Trophoblast cell (in vitro differentiated cells and primary cell): ENCODE measurements around the gene NSUN4.
A peak's percentile ranks its signal among the peaks of the same experiment; 100 is the strongest.
"Not testable (repeated sequence)": the region's sequence is repeated elsewhere in the genome, so short reads cannot be mapped to it uniquely, and the experiment has no call there.

Experiments used
- DNase-seq, 2 donors: peaks; one replicate each; pipeline ENCODE4 v3.0.0-alpha.2; 2016
- H2AFZ ChIP-seq: 2 replicates; pipeline ENCODE4 v1.6.1; 2013; ENCODE audit warnings: low read length, moderate library complexity, mild to moderate bottlenecking; ENCODE audit not compliant: insufficient read depth, poor library complexity
- H2AK5ac ChIP-seq: 2 replicates; pipeline ENCODE4 v1.6.1; 2013; ENCODE audit warnings: mild to moderate bottlenecking, low read length
- H2BK120ac ChIP-seq: 2 replicates; pipeline ENCODE4 v1.6.1; 2013; ENCODE audit warnings: low read length, mild to moderate bottlenecking, moderate library complexity; ENCODE audit not compliant: insufficient read depth, poor library complexity
- H2BK12ac ChIP-seq: 2 replicates; pipeline ENCODE4 v1.6.1; 2013; ENCODE audit warnings: mild to moderate bottlenecking, low read length, moderate library complexity
- H2BK5ac ChIP-seq: 2 replicates; pipeline ENCODE4 v1.6.1; 2013; ENCODE audit warnings: low read length, low read depth, moderate library complexity, mild to moderate bottlenecking; ENCODE audit not compliant: poor library complexity
- H3K14ac ChIP-seq: 2 replicates; pipeline ENCODE4 v1.6.1; 2013; ENCODE audit warnings: mild to moderate bottlenecking, low read length
- H3K18ac ChIP-seq: 2 replicates; pipeline ENCODE4 v1.6.1; 2013; ENCODE audit warnings: mild to moderate bottlenecking, low read length
- H3K23ac ChIP-seq: 2 replicates; pipeline ENCODE4 v1.6.1; 2013; ENCODE audit warnings: low read length
- H3K27ac ChIP-seq: 2 replicates; pipeline ENCODE4 v1.5.1; 2013; ENCODE audit warnings: low read depth, mild to moderate bottlenecking, inconsistent platforms, low read length, moderate library complexity
- H3K27me3 ChIP-seq: 2 replicates; pipeline ENCODE4 v1.6.1; 2013; ENCODE audit warnings: inconsistent platforms, mild to moderate bottlenecking, low read length, moderate library complexity; ENCODE audit not compliant: insufficient read depth
- H3K36me3 ChIP-seq, 2 experiments: 1 replicate in 1 of 2; 2 replicates in 1 of 2; pipeline ENCODE4 v1.6.1; 2013; ENCODE audit warnings: low read length in 2 of 2, mild to moderate bottlenecking in 2 of 2, moderate library complexity in 1 of 2; ENCODE audit not compliant: insufficient read depth in 2 of 2, control insufficient read depth in 1 of 2
- H3K4ac ChIP-seq: 2 replicates; pipeline ENCODE4 v1.6.1; 2013; ENCODE audit warnings: low read depth, mild to moderate bottlenecking, low read length, moderate library complexity
- H3K4me1 ChIP-seq, 2 experiments: 1 replicate in 1 of 2; 2 replicates in 1 of 2; pipeline ENCODE4 v1.6.1; 2013; ENCODE audit warnings: low read length in 2 of 2, mild to moderate bottlenecking in 2 of 2, moderate library complexity in 1 of 2; ENCODE audit not compliant: insufficient read depth in 2 of 2, control insufficient read depth in 1 of 2
- H3K4me2 ChIP-seq: 2 replicates; pipeline ENCODE4 v1.6.1; 2013; ENCODE audit warnings: inconsistent platforms, mild to moderate bottlenecking, low read length, moderate library complexity
- H3K4me3 ChIP-seq: 2 replicates; pipeline ENCODE4 v1.5.1; 2013; ENCODE audit warnings: mild to moderate bottlenecking, low read depth, low read length, inconsistent platforms
- H3K79me1 ChIP-seq: one replicate; pipeline ENCODE4 v1.6.1; 2013; ENCODE audit warnings: low read length
- H3K79me2 ChIP-seq: 2 replicates; pipeline ENCODE4 v1.6.1; 2013; ENCODE audit warnings: low read length, mild to moderate bottlenecking; ENCODE audit not compliant: control insufficient read depth, insufficient read depth, poor library complexity
- H3K9ac ChIP-seq: 2 replicates; pipeline ENCODE4 v1.6.1; 2013; ENCODE audit warnings: mild to moderate bottlenecking, low read length
- H3K9me3 ChIP-seq: 2 replicates; pipeline ENCODE4 v1.6.1; 2013; ENCODE audit warnings: low read depth, mild to moderate bottlenecking, control low read depth, inconsistent platforms, low read length; ENCODE audit not compliant: insufficient read depth
- H4K12ac ChIP-seq: 2 replicates; pipeline ENCODE4 v1.6.1; 2013; ENCODE audit warnings: low read depth, mild to moderate bottlenecking, low read length, moderate library complexity
- H4K8ac ChIP-seq: 2 replicates; pipeline ENCODE4 v1.6.1; 2013; ENCODE audit warnings: low read depth, mild to moderate bottlenecking, low read length, moderate library complexity
- H4K91ac ChIP-seq: one replicate; pipeline ENCODE4 v1.6.1; 2013; ENCODE audit warnings: low read depth, mild to moderate bottlenecking, low read length, moderate library complexity
- WGBS: extraction: QIAGEN DNeasy Blood & Tissue Kit; methylation state at CpG from one replicate; pipeline ENCODE4 v1.1.7; 2013; ENCODE audit warnings: missing lambda C conversion rate; ENCODE audit not compliant: insufficient read length, insufficient coverage; ENCODE audit errors: extremely low coverage; 5-methylcytosine and 5-hydroxymethylcytosine counted together

The NSUN4 gene

DNA sequence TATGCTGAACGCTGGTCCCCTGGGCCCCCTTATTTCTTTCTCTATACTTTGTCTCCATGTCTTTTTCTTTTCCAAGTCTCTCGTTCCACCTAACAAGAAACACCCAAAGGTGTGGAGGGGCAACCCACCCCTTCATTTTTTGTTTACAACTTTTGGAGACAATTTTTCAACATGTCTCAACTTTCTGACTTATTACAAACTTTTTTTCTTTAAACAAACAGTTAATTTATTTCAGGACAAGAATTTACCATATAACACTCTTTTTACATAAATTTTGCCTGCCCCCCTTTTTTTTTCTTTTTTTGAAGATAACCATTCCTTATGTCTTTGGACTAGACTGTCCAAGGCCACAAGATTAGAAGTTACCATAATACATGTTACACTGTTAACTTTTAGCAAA, 10.2 kb upstream of the NSUN4 start:
- H3K27me3 ChIP-seq, H4K12ac ChIP-seq, H3K23ac ChIP-seq, H3K9ac ChIP-seq, H3K36me3 ChIP-seq, H3K79me1 ChIP-seq, H2BK120ac ChIP-seq, H4K91ac ChIP-seq, H3K4ac ChIP-seq, H3K27ac ChIP-seq, H2AK5ac ChIP-seq, H4K8ac ChIP-seq, H3K4me1 ChIP-seq, H2BK12ac ChIP-seq, H2BK5ac ChIP-seq, H2AFZ ChIP-seq, H3K9me3 ChIP-seq, H3K4me3 ChIP-seq, H3K79me2 ChIP-seq, H3K14ac ChIP-seq, DNase-seq, H3K4me2 ChIP-seq, H3K18ac ChIP-seq: not testable (repeated sequence)
- WGBS = no CpG with 5 or more reads among the region's 2 CpGs

GRCh38 chr1:46331786-46332540, 8.6 kb upstream of the NSUN4 start:
- H3K79me1 ChIP-seq, H3K18ac ChIP-seq, H2BK120ac ChIP-seq, H3K27ac ChIP-seq, H3K4ac ChIP-seq, DNase-seq, H3K79me2 ChIP-seq, H3K9ac ChIP-seq, H3K9me3 ChIP-seq, H3K4me1 ChIP-seq, H2AK5ac ChIP-seq, H3K36me3 ChIP-seq, H4K8ac ChIP-seq, H4K91ac ChIP-seq, H3K23ac ChIP-seq, H3K27me3 ChIP-seq, H2BK12ac ChIP-seq, H4K12ac ChIP-seq, H2BK5ac ChIP-seq, H3K4me3 ChIP-seq, H3K4me2 ChIP-seq, H3K14ac ChIP-seq, H2AFZ ChIP-seq: not testable (repeated sequence)
- no CpG with 5 or more reads among the region's 24 CpGs for WGBS

GRCh38 chr1:46333300-46334029, 7.1 kb upstream of the NSUN4 start:
- H3K14ac ChIP-seq = no peak overlapping the region

GRCh38 chr1:46334030-46334384, 6.6 kb upstream of the NSUN4 start:
- no peaks in the 10 kb centered on the region for H3K4me1 ChIP-seq
- WGBS = no CpG with 5 or more reads among the region's 2 CpGs
- no peak overlapping the region for H2BK120ac ChIP-seq
- no peak overlapping the region for H3K4me2 ChIP-seq
- no peak overlapping the region for H2BK12ac ChIP-seq
- DNase-seq = no peak
- H3K23ac ChIP-seq = no peak overlapping the region
- H3K18ac ChIP-seq = no peak overlapping the region
- no peaks in the 10 kb centered on the region for H3K36me3 ChIP-seq
- no peak overlapping the region for H3K27ac ChIP-seq
- H3K79me2 ChIP-seq = no peaks in the 10 kb centered on the region
- no peak overlapping the region for H4K12ac ChIP-seq
- H3K14ac ChIP-seq = no peak overlapping the region
- H2AK5ac ChIP-seq = no peak overlapping the region
- no peak overlapping the region for H4K91ac ChIP-seq
- no peaks in the 10 kb centered on the region for H3K79me1 ChIP-seq
- no peak overlapping the region for H3K9ac ChIP-seq
- H3K9me3 ChIP-seq = no peaks in the 10 kb centered on the region
- no peak overlapping the region for H2BK5ac ChIP-seq
- no peaks in the 10 kb centered on the region for H3K27me3 ChIP-seq
- H3K4ac ChIP-seq = no peak overlapping the region
- no peak overlapping the region for H4K8ac ChIP-seq
- no peak overlapping the region for H2AFZ ChIP-seq
- H3K4me3 ChIP-seq = no peak overlapping the region

More at GRCh38 chr1:46333300-46334029, 7.1 kb upstream of the NSUN4 start:
- Histone ChIP-seq H4K12ac (no peak overlapping the region), H3K27me3 (no peaks in the 10 kb centered on the region), H3K4me2 (no peak overlapping the region), H3K23ac (no peak overlapping the region), H2BK5ac (no peak overlapping the region), H3K9ac (no peak overlapping the region), H3K4ac (no peak overlapping the region), H3K36me3 (no peaks in the 10 kb centered on the region), H3K18ac (no peak overlapping the region), H3K4me1 (no peaks in the 10 kb centered on the region), H2AK5ac (no peak overlapping the region), H2BK12ac (no peak overlapping the region), H2BK120ac (no peak overlapping the region), H4K91ac (no peak overlapping the region), H3K4me3 (no peak overlapping the region), H2AFZ (no peak overlapping the region), H4K8ac (no peak overlapping the region), H3K79me2 (no peaks in the 10 kb centered on the region), H3K79me1 (no peaks in the 10 kb centered on the region), H3K9me3 (no peaks in the 10 kb centered on the region), H3K27ac (no peak overlapping the region)
- peak in 1 of 2 donors; percentile 42 for DNase-seq
- no CpG with 5 or more reads among the region's 9 CpGs for WGBS
